ENCODE measurements around the gene JMJD6.

GRCh38 chr17:76752006-76752405 is 25.6 kb upstream of the JMJD6 start:
- TF ChIP-seq EP300 (IDR thresholded peaks at IDR 0.05) = no peak
- TF ChIP-seq CTCF (IDR thresholded peaks at IDR 0.05) = no peak
- no peak for TF ChIP-seq POLR2A (IDR thresholded peaks at IDR 0.05)
